Bronchial epithelial cell (primary cell): ENCODE data around the gene DLGAP1. TPM values are rescaled to one million over a fixed set of nuclear protein-coding genes. Genes with fewer than 3 reads are reported as not detected.

Experiments used
- DNase-seq: peaks from one replicate; pipeline ENCODE4 v3.0.0-alpha.2; 2010; ENCODE audit warnings: low read depth
- FAIRE-seq: peaks from 2 replicates; lab custom pipeline; 2011; peaks lifted over from hg19 to GRCh38; lab: Jason Lieb, UNC
- H3K27me3 ChIP-seq: 2 replicates; pipeline ENCODE4 v1.5.1; 2011; ENCODE audit warnings: low read length; ENCODE audit not compliant: control insufficient read depth, insufficient read depth
- H3K36me3 ChIP-seq: 2 replicates; pipeline ENCODE4 v1.5.1; 2011; ENCODE audit warnings: low read length; ENCODE audit not compliant: control insufficient read depth, insufficient read depth
- H3K4me3 ChIP-seq: 2 replicates; pipeline ENCODE4 v1.5.1; 2011; ENCODE audit warnings: mild to moderate bottlenecking, low read depth, low read length, control low read depth
- CTCF ChIP-seq: IDR thresholded peaks from 2 replicates; pipeline ENCODE4 v1.5.1; 2011; ENCODE audit warnings: mild to moderate bottlenecking, moderate library complexity, low read length, control low read depth, inconsistent platforms; ENCODE audit not compliant: insufficient read depth, severe bottlenecking
- total RNA-seq: library from RNA; depleted of rRNA; stranded (reverse); fragments of >200 nt; gene quantifications from 2 replicates; pipeline ENCODE4 v1.2.1, GENCODE V29; 2014

Gene DLGAP1
- total RNA-seq, 1 donor from 2014 or later = not detected

- H3K36me3 ChIP-seq = peaks cover 14% of the 10 kb centered on the region
- no peak overlapping the region for H3K4me3 ChIP-seq
- TF ChIP-seq CTCF = no peak
- no peak for DNase-seq
- FAIRE-seq = no peak
- no peaks in the 10 kb centered on the region for H3K27me3 ChIP-seq
These were observed 999.9 kb downstream of the DLGAP1 start for GRCh38 chr18:3455090-3455635.

GRCh38 chr18:3454365-3455089, 1000.6 kb downstream of the DLGAP1 start:
- Histone ChIP-seq H3K4me3 (peak overlapping the region; percentile 63), H3K36me3 (peaks cover 14% of the 10 kb centered on the region), H3K27me3 (no peaks in the 10 kb centered on the region)
- FAIRE-seq (no peak), DNase-seq (peak; percentile 70)
- peak; percentile 50 for TF ChIP-seq CTCF

- Histone ChIP-seq H3K36me3 (peaks cover 14% of the 10 kb centered on the region), H3K27me3 (no peaks in the 10 kb centered on the region), H3K4me3 (peak overlapping the region; percentile 63)
- TF ChIP-seq CTCF = no peak
- FAIRE-seq (no peak), DNase-seq (peak; percentile 96)
These were observed 1001.4 kb downstream of the DLGAP1 start for GRCh38 chr18:3453540-3454364.

- DNase-seq (peak; percentile 52), FAIRE-seq (no peak)
- Histone ChIP-seq H3K36me3 (peaks cover 14% of the 10 kb centered on the region), H3K4me3 (peak overlapping the region; percentile 63), H3K27me3 (no peaks in the 10 kb centered on the region)
- no peak for TF ChIP-seq CTCF
These were observed 1002.2 kb downstream of the DLGAP1 start for GRCh38 chr18:3452750-3453539.

GRCh38 chr18:3451989-3452749, 1002.9 kb downstream of the DLGAP1 start:
- H3K27me3 ChIP-seq = no peaks in the 10 kb centered on the region
- DNase-seq (no peak), FAIRE-seq (no peak)
- peak overlapping the region; percentile 63 for H3K4me3 ChIP-seq
- peaks cover 9% of the 10 kb centered on the region for H3K36me3 ChIP-seq
- no peak for TF ChIP-seq CTCF
